H9 (cell line): ENCODE results near the gene TRIM17. TPM values are rescaled to one million over a fixed set of nuclear protein-coding genes. Genes with fewer than 3 reads are reported as not detected.

Experiments used
- DNase-seq: peaks from one replicate; pipeline ENCODE4 v3.0.0-alpha.2; 2017
- H2AFZ ChIP-seq: one replicate; pipeline ENCODE4 v1.6.1; 2013; ENCODE audit warnings: mild to moderate bottlenecking, low read length, control low read depth, moderate library complexity
- H2AK5ac ChIP-seq: 2 replicates; pipeline ENCODE4 v1.6.1; 2013; ENCODE audit warnings: low read length, control low read depth, mixed read lengths; ENCODE audit not compliant: insufficient read length
- H2BK120ac ChIP-seq: one replicate; pipeline ENCODE4 v1.6.1; 2013; ENCODE audit warnings: low read depth, mild to moderate bottlenecking, low read length, control low read depth, inconsistent platforms; ENCODE audit not compliant: poor library complexity, severe bottlenecking
- H2BK12ac ChIP-seq: 2 replicates; pipeline ENCODE4 v1.6.1; 2013; ENCODE audit warnings: low read length, control low read depth, mixed read lengths, low read depth; ENCODE audit not compliant: insufficient read length
- H2BK15ac ChIP-seq: 2 replicates; pipeline ENCODE4 v1.6.1; 2013; ENCODE audit warnings: low read depth, low read length, control low read depth
- H2BK20ac ChIP-seq: one replicate; pipeline ENCODE4 v1.6.1; 2013; ENCODE audit warnings: low read depth, mild to moderate bottlenecking, low read length, control low read depth, inconsistent platforms; ENCODE audit not compliant: poor library complexity, severe bottlenecking
- H2BK5ac ChIP-seq: 2 replicates; pipeline ENCODE4 v1.6.1; 2013; ENCODE audit warnings: low read length, control low read depth, mixed read lengths; ENCODE audit not compliant: insufficient read length
- H3K14ac ChIP-seq: 2 replicates; pipeline ENCODE4 v1.6.1; 2013; ENCODE audit warnings: low read length, control low read depth; ENCODE audit not compliant: insufficient read depth
- H3K18ac ChIP-seq: 2 replicates; pipeline ENCODE4 v1.6.1; 2013; ENCODE audit warnings: low read depth, mild to moderate bottlenecking, mixed read lengths, low read length, control low read depth; ENCODE audit not compliant: insufficient read length
- H3K23ac ChIP-seq: 2 replicates; pipeline ENCODE4 v1.6.1; 2013; ENCODE audit warnings: low read length, control low read depth, mixed read lengths, low read depth; ENCODE audit not compliant: insufficient read length
- H3K23me2 ChIP-seq: 2 replicates; pipeline ENCODE4 v1.6.1; 2013; ENCODE audit warnings: low read depth, mild to moderate bottlenecking, mixed read lengths, low read length, control low read depth; ENCODE audit not compliant: insufficient read length, poor library complexity, severe bottlenecking
- H3K27ac ChIP-seq: 2 replicates; pipeline ENCODE4 v1.5.1; 2013; ENCODE audit warnings: low read length, control low read depth, mixed read lengths, low read depth; ENCODE audit not compliant: insufficient read length
- H3K27me3 ChIP-seq: 2 replicates; pipeline ENCODE4 v1.6.1; 2013; ENCODE audit warnings: low read length, control low read depth, inconsistent platforms; ENCODE audit not compliant: insufficient read depth
- H3K4ac ChIP-seq: 2 replicates; pipeline ENCODE4 v1.6.1; 2013; ENCODE audit warnings: low read depth, mild to moderate bottlenecking, control low read depth, inconsistent platforms, low read length, moderate library complexity
- H3K4me1 ChIP-seq: 2 replicates; pipeline ENCODE4 v1.6.1; 2013; ENCODE audit warnings: low read length, control low read depth, inconsistent platforms; ENCODE audit not compliant: insufficient read depth
- H3K4me2 ChIP-seq: 2 replicates; pipeline ENCODE4 v1.6.1; 2013; ENCODE audit warnings: low read length, control low read depth, mixed read lengths; ENCODE audit not compliant: insufficient read length, insufficient read depth
- H3K56ac ChIP-seq: 2 replicates; pipeline ENCODE4 v1.6.1; 2013; ENCODE audit warnings: low read depth, mild to moderate bottlenecking, mixed read lengths, low read length, control low read depth; ENCODE audit not compliant: insufficient read length
- H3K79me1 ChIP-seq: 2 replicates; pipeline ENCODE4 v1.6.1; 2013; ENCODE audit warnings: low read depth, mild to moderate bottlenecking, moderate library complexity, low read length, control low read depth, inconsistent platforms; ENCODE audit not compliant: insufficient read depth, poor library complexity, severe bottlenecking
- H3K79me2 ChIP-seq: 2 replicates; pipeline ENCODE4 v1.6.1; 2013; ENCODE audit warnings: low read length, control low read depth, inconsistent platforms; ENCODE audit not compliant: insufficient read depth
- H3K9ac ChIP-seq: 2 replicates; pipeline ENCODE4 v1.6.1; 2013; ENCODE audit warnings: low read length, control low read depth, mixed read lengths; ENCODE audit not compliant: insufficient read length; ENCODE audit errors: extremely low read depth
- H3K9me3 ChIP-seq: one replicate; pipeline ENCODE4 v1.6.1; 2013; ENCODE audit warnings: low read depth, low read length, inconsistent platforms; ENCODE audit not compliant: control insufficient read depth
- H3T11ph ChIP-seq: one replicate; pipeline ENCODE4 v1.6.1; 2013; ENCODE audit warnings: mild to moderate bottlenecking, low read length, control low read depth, inconsistent platforms
- H4K20me1 ChIP-seq: one replicate; pipeline ENCODE4 v1.6.1; 2013; ENCODE audit not compliant: control insufficient read depth, insufficient read length, insufficient read depth
- H4K5ac ChIP-seq: 2 replicates; pipeline ENCODE4 v1.6.1; 2013; ENCODE audit warnings: low read depth, mild to moderate bottlenecking, mixed read lengths, low read length, control low read depth; ENCODE audit not compliant: insufficient read length
- H4K8ac ChIP-seq: replicated peaks from 2 replicates; pipeline ENCODE4 v1.6.1; 2013; ENCODE audit warnings: low read length, control low read depth, mixed read lengths, low read depth; ENCODE audit not compliant: insufficient read length
- H4K91ac ChIP-seq: 2 replicates; pipeline ENCODE4 v1.6.1; 2013; ENCODE audit warnings: low read depth, mild to moderate bottlenecking, moderate library complexity, mixed read lengths, low read length, control low read depth; ENCODE audit not compliant: insufficient read length
- H3K27ac Mint-ChIP-seq, 3 experiments: 2 replicates in 2 of 3; 3 replicates in 1 of 3; pipeline ENCODE4 v1.8.0; 2020 to 2021; ENCODE audit warnings: mixed read lengths in 3 of 3, mild to moderate bottlenecking in 1 of 3, moderate library complexity in 1 of 3
- H3K27me3 Mint-ChIP-seq: 2 replicates; pipeline ENCODE4 v1.8.0; 2021; ENCODE audit warnings: low read depth, mild to moderate bottlenecking, moderate library complexity, mixed read lengths
- H3K36me3 Mint-ChIP-seq, 3 experiments: 2 replicates in 2 of 3; 3 replicates in 1 of 3; pipeline ENCODE4 v1.8.0; 2020 to 2021; ENCODE audit warnings: low read depth in 3 of 3, mixed read lengths in 3 of 3; ENCODE audit not compliant: insufficient read depth in 1 of 3
- H3K4me1 Mint-ChIP-seq, 2 experiments: 2 replicates each; pipeline ENCODE4 v1.8.0; 2020; ENCODE audit warnings: mixed read lengths in 2 of 2
- H3K4me3 Mint-ChIP-seq, 2 experiments: 2 replicates in 1 of 2; 3 replicates in 1 of 2; pipeline ENCODE4 v1.8.0; 2020 to 2021; ENCODE audit warnings: mild to moderate bottlenecking in 2 of 2, mixed read lengths in 2 of 2, moderate library complexity in 1 of 2
- H3K9me3 Mint-ChIP-seq, 2 experiments: 2 replicates in 1 of 2; 3 replicates in 1 of 2; pipeline ENCODE4 v1.8.0; 2020; ENCODE audit warnings: mild to moderate bottlenecking in 2 of 2, mixed read lengths in 2 of 2, moderate library complexity in 1 of 2
- WGBS: extraction: QIAGEN DNeasy Blood & Tissue Kit; methylation state at CpG from one replicate; pipeline ENCODE4 v1.1.7; 2013; ENCODE audit warnings: missing lambda C conversion rate, low lambda C conversion rate, mixed read lengths; ENCODE audit not compliant: insufficient read length; ENCODE audit errors: extremely low coverage; 5-methylcytosine and 5-hydroxymethylcytosine counted together
- total RNA-seq: library from RNA; stranded (reverse); gene quantifications from 2 replicates; pipeline ENCODE4 v1.2.1, GENCODE V29; 2021
- TF ChIP-seq, protein P1 (sequence below): fragments of 200-600 bp; sonication (generic); conservative IDR thresholded peaks from 3 replicates; pipeline ENCODE4 v1.8.0; 2021; ENCODE audit warnings: antibody characterized with exemption, mild to moderate bottlenecking

Gene TRIM17
- total RNA-seq, 1 experiment from 2014 or later: 2.8 TPM

DNA sequence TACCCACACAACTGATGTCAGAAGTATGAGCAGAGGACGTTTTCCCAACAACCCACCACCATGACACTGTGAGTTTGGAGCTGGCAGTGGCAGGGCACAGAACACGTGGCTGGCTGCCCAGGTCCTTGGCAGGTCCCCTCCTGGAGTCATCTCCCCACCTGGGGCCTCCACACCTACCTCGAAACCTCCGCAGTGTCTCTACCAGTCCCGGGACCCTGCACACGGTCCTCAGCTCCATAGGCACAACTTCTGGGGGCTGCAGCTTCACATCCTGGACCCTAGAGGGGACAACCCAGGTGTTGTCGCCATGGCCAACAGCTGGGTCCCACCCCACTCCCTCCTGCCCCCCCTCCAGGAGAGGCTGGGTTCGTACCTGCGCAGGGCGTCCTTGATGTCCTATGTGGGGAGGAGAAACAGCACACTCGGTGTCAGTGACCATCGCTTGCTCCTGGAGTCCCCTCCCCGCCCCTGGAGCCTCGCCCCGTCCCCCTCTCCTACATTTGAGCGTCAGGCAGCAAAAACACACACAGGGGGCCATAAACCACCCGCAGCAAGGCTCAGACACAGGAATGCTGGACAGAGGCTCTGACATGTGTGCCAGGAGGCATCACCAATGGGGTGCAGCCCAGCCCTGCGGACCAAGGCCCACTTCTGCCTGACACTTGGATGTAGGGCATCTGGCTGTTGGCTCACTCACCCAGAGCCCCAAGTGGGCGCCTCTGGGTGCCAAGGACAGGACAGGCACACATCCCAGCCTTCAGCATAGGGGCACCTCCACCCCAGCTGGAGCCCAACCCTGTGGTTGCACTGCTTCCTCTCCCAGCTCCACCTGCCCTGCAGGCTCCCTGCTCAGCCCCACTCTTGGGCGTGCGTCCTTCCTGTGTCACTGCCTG lies 19.6 kb downstream of the TRIM17 start:
- Histone ChIP-seq H4K5ac (no peak overlapping the region), H3K4me2 (no peak overlapping the region), H3K27ac (no peak overlapping the region), H2BK15ac (no peak overlapping the region), H2BK120ac (no peak overlapping the region), H4K8ac (no peak overlapping the region), H4K91ac (no peak overlapping the region), H3K23me2 (no peaks in the 10 kb centered on the region), H3K23ac (no peak overlapping the region), H2AK5ac (no peak overlapping the region), H3T11ph (no peak overlapping the region), H3K4ac (no peak overlapping the region), H4K20me1 (no peaks in the 10 kb centered on the region), H3K18ac (no peak overlapping the region), H3K27me3 (no peaks in the 10 kb centered on the region), H2BK12ac (no peak overlapping the region), H3K14ac (no peak overlapping the region), H3K9ac (no peak overlapping the region), H2BK20ac (no peak overlapping the region), H3K79me1 (no peaks in the 10 kb centered on the region), H3K56ac (no peak overlapping the region), H3K9me3 (no peaks in the 10 kb centered on the region), H2BK5ac (no peak overlapping the region), H2AFZ (no peak overlapping the region), H3K79me2 (no peaks in the 10 kb centered on the region), H3K4me1 (no peaks in the 10 kb centered on the region)
- Mint-ChIP-seq H3K27me3 (no peaks in the 10 kb centered on the region; the same call in 1 of the 2 replicates), H3K27ac (no peak overlapping the region), H3K4me3 (peak overlapping the region in 1 of 2 experiments; percentile 18; a peak in 1 of 5 replicates), H3K36me3 (peaks cover 29 to 69% (median 63%) of the 10 kb centered on the region in 3 experiments), H3K9me3 (no peaks in the 10 kb centered on the region), H3K4me1 (no peaks in the 10 kb centered on the region)
- no CpG with 5 or more reads among the region's 21 CpGs for WGBS
- TF ChIP-seq, protein P1, sequence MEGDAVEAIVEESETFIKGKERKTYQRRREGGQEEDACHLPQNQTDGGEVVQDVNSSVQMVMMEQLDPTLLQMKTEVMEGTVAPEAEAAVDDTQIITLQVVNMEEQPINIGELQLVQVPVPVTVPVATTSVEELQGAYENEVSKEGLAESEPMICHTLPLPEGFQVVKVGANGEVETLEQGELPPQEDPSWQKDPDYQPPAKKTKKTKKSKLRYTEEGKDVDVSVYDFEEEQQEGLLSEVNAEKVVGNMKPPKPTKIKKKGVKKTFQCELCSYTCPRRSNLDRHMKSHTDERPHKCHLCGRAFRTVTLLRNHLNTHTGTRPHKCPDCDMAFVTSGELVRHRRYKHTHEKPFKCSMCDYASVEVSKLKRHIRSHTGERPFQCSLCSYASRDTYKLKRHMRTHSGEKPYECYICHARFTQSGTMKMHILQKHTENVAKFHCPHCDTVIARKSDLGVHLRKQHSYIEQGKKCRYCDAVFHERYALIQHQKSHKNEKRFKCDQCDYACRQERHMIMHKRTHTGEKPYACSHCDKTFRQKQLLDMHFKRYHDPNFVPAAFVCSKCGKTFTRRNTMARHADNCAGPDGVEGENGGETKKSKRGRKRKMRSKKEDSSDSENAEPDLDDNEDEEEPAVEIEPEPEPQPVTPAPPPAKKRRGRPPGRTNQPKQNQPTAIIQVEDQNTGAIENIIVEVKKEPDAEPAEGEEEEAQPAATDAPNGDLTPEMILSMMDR: no peak
- peak; percentile 17 for DNase-seq
